ENCODE measurements around the gene NPR2.

DNA sequence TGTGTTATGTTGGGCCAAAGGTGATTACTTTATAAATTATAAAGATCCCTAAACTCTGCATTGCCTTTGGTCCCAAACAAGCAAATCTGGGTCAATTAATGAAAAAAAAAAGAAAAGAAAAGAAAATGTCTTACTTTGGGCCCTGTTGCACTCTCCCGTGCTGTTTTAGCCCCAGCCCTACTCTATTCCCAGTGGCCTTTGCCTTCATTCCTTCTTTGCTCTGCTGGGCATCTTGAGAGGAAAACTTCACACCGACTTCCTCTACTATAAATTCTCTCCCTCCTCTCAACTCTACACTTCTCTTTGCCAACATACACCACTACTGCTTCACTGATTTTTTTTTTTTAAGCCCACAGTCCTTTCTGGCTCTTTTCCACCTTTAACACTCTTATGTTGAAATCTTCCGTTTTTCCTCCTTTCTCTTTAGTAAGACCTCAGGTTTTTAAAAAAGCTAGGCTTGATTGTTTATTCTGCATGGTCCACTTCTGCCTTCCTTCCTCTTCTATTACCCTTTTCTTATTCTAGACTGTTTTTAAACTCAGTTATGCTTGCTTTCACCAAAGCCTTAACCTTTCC lies 32.8 kb upstream of the NPR2 start:
- TF ChIP-seq, protein P1, sequence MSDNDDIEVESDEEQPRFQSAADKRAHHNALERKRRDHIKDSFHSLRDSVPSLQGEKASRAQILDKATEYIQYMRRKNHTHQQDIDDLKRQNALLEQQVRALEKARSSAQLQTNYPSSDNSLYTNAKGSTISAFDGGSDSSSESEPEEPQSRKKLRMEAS (IDR thresholded peaks at IDR 0.05; ENCODE audit: insufficient read depth, insufficient read length), result no peak
- TF ChIP-seq, protein P2, sequence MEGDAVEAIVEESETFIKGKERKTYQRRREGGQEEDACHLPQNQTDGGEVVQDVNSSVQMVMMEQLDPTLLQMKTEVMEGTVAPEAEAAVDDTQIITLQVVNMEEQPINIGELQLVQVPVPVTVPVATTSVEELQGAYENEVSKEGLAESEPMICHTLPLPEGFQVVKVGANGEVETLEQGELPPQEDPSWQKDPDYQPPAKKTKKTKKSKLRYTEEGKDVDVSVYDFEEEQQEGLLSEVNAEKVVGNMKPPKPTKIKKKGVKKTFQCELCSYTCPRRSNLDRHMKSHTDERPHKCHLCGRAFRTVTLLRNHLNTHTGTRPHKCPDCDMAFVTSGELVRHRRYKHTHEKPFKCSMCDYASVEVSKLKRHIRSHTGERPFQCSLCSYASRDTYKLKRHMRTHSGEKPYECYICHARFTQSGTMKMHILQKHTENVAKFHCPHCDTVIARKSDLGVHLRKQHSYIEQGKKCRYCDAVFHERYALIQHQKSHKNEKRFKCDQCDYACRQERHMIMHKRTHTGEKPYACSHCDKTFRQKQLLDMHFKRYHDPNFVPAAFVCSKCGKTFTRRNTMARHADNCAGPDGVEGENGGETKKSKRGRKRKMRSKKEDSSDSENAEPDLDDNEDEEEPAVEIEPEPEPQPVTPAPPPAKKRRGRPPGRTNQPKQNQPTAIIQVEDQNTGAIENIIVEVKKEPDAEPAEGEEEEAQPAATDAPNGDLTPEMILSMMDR (IDR thresholded peaks at IDR 0.05; ENCODE audit: extremely low read depth in 1 of 2, insufficient read depth in 1 of 2, low read depth in 1 of 2, low read length in 2 of 2), result no peak
- peak; percentile 34 for TF ChIP-seq POLR2A (IDR thresholded peaks at IDR 0.05; ENCODE audit: low read depth, low read length)
- no peak for TF ChIP-seq POLR2AphosphoS5 (IDR thresholded peaks at IDR 0.05; ENCODE audit: insufficient read depth, low read depth, low read length)
- no peak for TF ChIP-seq FOS (IDR thresholded peaks at IDR 0.05; ENCODE audit: borderline replicate concordance, insufficient read depth, low read length)
- no peak for TF ChIP-seq EZH2 (IDR thresholded peaks at IDR 0.05; ENCODE audit: borderline replicate concordance, low read depth, low read length, severe bottlenecking)
